Rectal smooth muscle tissue (tissue), 1 donor: ENCODE data around the gene PYROXD2.
"Not testable (repeated sequence)": the region's sequence is repeated elsewhere in the genome, so short reads cannot be mapped to it uniquely, and the experiment has no call there.

Experiments used
- H3K27ac ChIP-seq: one replicate; pipeline ENCODE4 v1.7.0; 2013; ENCODE audit warnings: low read depth, low read length, inconsistent platforms
- H3K27me3 ChIP-seq: one replicate; pipeline ENCODE4 v1.7.0; 2013; ENCODE audit warnings: low read length; ENCODE audit not compliant: control insufficient read depth, insufficient read depth
- H3K36me3 ChIP-seq: one replicate; pipeline ENCODE4 v1.7.0; 2013; ENCODE audit warnings: low read length; ENCODE audit not compliant: control insufficient read depth, insufficient read depth
- H3K4me1 ChIP-seq: one replicate; pipeline ENCODE4 v1.7.0; 2013; ENCODE audit warnings: low read length; ENCODE audit not compliant: control insufficient read depth, insufficient read depth
- H3K4me3 ChIP-seq: one replicate; pipeline ENCODE4 v1.7.0; 2013; ENCODE audit warnings: low read length
- H3K9ac ChIP-seq: one replicate; pipeline ENCODE4 v1.7.0; 2013; ENCODE audit warnings: low read length

The PYROXD2 gene

GRCh38 chr10:98391065-98391464 is 23.9 kb downstream of the PYROXD2 start:
- no peaks in the 10 kb centered on the region for H3K4me1 ChIP-seq
- H3K36me3 ChIP-seq = peaks cover 5% of the 10 kb centered on the region
- H3K4me3 ChIP-seq = no peak overlapping the region
- H3K27ac ChIP-seq = no peak overlapping the region
- H3K9ac ChIP-seq = no peak overlapping the region
- no peaks in the 10 kb centered on the region for H3K27me3 ChIP-seq

- H3K4me3 ChIP-seq = no peak overlapping the region
- no peaks in the 10 kb centered on the region for H3K27me3 ChIP-seq
- H3K27ac ChIP-seq = no peak overlapping the region
- no peaks in the 10 kb centered on the region for H3K4me1 ChIP-seq
- no peak overlapping the region for H3K9ac ChIP-seq
- peaks cover 5% of the 10 kb centered on the region for H3K36me3 ChIP-seq
These were observed 24.6 kb downstream of the PYROXD2 start for GRCh38 chr10:98390406-98390805.

GRCh38 chr10:98389398-98389797 is 25.6 kb downstream of the PYROXD2 start:
- H3K27ac ChIP-seq = no peak overlapping the region
- peaks cover 2% of the 10 kb centered on the region for H3K36me3 ChIP-seq
- H3K4me3 ChIP-seq = no peak overlapping the region
- H3K27me3 ChIP-seq = no peaks in the 10 kb centered on the region
- H3K9ac ChIP-seq = no peak overlapping the region
- H3K4me1 ChIP-seq = no peaks in the 10 kb centered on the region

GRCh38 chr10:98388101-98388655 is 26.8 kb downstream of the PYROXD2 start:
- Histone ChIP-seq H3K4me1 (no peaks in the 10 kb centered on the region), H3K27ac (no peak overlapping the region), H3K36me3 (peaks cover 2% of the 10 kb centered on the region), H3K4me3 (no peak overlapping the region), H3K27me3 (no peaks in the 10 kb centered on the region), H3K9ac (no peak overlapping the region)

GRCh38 chr10:98384531-98385133 is 30.4 kb downstream of the PYROXD2 start:
- H3K4me3 ChIP-seq = no peak overlapping the region
- H3K4me1 ChIP-seq = no peaks in the 10 kb centered on the region
- H3K9ac ChIP-seq = no peak overlapping the region
- H3K36me3 ChIP-seq = peaks cover 2% of the 10 kb centered on the region
- H3K27me3 ChIP-seq = no peaks in the 10 kb centered on the region
- H3K27ac ChIP-seq = no peak overlapping the region

- Histone ChIP-seq H3K4me3 (no peak overlapping the region), H3K36me3 (peaks cover 2% of the 10 kb centered on the region), H3K9ac (no peak overlapping the region), H3K4me1 (no peaks in the 10 kb centered on the region), H3K27me3 (no peaks in the 10 kb centered on the region), H3K27ac (no peak overlapping the region)
These were observed 31.1 kb downstream of the PYROXD2 start for GRCh38 chr10:98383869-98384268.

- not testable (repeated sequence) for H3K4me3 ChIP-seq, H3K36me3 ChIP-seq, H3K9ac ChIP-seq, H3K4me1 ChIP-seq, H3K27ac ChIP-seq, H3K27me3 ChIP-seq
These were observed 31.8 kb downstream of the PYROXD2 start for GRCh38 chr10:98383134-98383667.

GRCh38 chr10:98382691-98383101 is 32.3 kb downstream of the PYROXD2 start:
- Histone ChIP-seq H3K27ac (no peak overlapping the region), H3K9ac (no peak overlapping the region), H3K36me3 (peaks cover 2% of the 10 kb centered on the region), H3K4me1 (no peaks in the 10 kb centered on the region), H3K27me3 (no peaks in the 10 kb centered on the region), H3K4me3 (no peak overlapping the region)

GRCh38 chr10:98380493-98381339 is 34.3 kb downstream of the PYROXD2 start:
- Histone ChIP-seq H3K9ac (no peak overlapping the region), H3K36me3 (peaks cover 2% of the 10 kb centered on the region), H3K27ac (no peak overlapping the region), H3K4me3 (no peak overlapping the region), H3K27me3 (no peaks in the 10 kb centered on the region), H3K4me1 (no peaks in the 10 kb centered on the region)

- no peaks in the 10 kb centered on the region for H3K27me3 ChIP-seq
- peaks cover 3% of the 10 kb centered on the region for H3K4me1 ChIP-seq
- no peak overlapping the region for H3K9ac ChIP-seq
- no peaks in the 10 kb centered on the region for H3K36me3 ChIP-seq
- no peak overlapping the region for H3K4me3 ChIP-seq
- H3K27ac ChIP-seq = no peak overlapping the region
These were observed 36.3 kb downstream of the PYROXD2 start for GRCh38 chr10:98378722-98379121.

GRCh38 chr10:98377536-98377935 is 37.4 kb downstream of the PYROXD2 start:
- Histone ChIP-seq H3K36me3 (no peaks in the 10 kb centered on the region), H3K4me3 (no peak overlapping the region), H3K27ac (no peak overlapping the region), H3K4me1 (peaks cover 3% of the 10 kb centered on the region), H3K9ac (no peak overlapping the region), H3K27me3 (no peaks in the 10 kb centered on the region)

- Histone ChIP-seq H3K4me1 (peaks cover 3% of the 10 kb centered on the region), H3K36me3 (no peaks in the 10 kb centered on the region), H3K9ac (no peak overlapping the region), H3K27me3 (no peaks in the 10 kb centered on the region), H3K27ac (no peak overlapping the region), H3K4me3 (no peak overlapping the region)
These were observed 38.0 kb downstream of the PYROXD2 start for GRCh38 chr10:98377001-98377400.
